ENCODE measurements around the gene SLC25A30. TPM values are rescaled to one million over a fixed set of nuclear protein-coding genes. Genes with fewer than 3 reads are reported as not detected.

The SLC25A30 gene
- total RNA-seq, 1 donor from 2014 or later, result 6.8 TPM

GRCh38 chr13:45411221-45411620, 7.0 kb downstream of the SLC25A30 start:
- peaks cover 7% of the 10 kb centered on the region for H3K4me1 Mint-ChIP-seq
- TF ChIP-seq EZH2phosphoT487 (IDR thresholded peaks at IDR 0.05), result no peak
- TF ChIP-seq, protein P1, sequence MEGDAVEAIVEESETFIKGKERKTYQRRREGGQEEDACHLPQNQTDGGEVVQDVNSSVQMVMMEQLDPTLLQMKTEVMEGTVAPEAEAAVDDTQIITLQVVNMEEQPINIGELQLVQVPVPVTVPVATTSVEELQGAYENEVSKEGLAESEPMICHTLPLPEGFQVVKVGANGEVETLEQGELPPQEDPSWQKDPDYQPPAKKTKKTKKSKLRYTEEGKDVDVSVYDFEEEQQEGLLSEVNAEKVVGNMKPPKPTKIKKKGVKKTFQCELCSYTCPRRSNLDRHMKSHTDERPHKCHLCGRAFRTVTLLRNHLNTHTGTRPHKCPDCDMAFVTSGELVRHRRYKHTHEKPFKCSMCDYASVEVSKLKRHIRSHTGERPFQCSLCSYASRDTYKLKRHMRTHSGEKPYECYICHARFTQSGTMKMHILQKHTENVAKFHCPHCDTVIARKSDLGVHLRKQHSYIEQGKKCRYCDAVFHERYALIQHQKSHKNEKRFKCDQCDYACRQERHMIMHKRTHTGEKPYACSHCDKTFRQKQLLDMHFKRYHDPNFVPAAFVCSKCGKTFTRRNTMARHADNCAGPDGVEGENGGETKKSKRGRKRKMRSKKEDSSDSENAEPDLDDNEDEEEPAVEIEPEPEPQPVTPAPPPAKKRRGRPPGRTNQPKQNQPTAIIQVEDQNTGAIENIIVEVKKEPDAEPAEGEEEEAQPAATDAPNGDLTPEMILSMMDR (IDR thresholded peaks at IDR 0.05), result no peak
- TF ChIP-seq EZH2 (IDR thresholded peaks at IDR 0.05), result no peak
- H3K36me3 ChIP-seq, result no peaks in the 10 kb centered on the region
- H3K27me3 Mint-ChIP-seq (ENCODE audit: insufficient read depth, low read depth), result peaks cover 2% of the 10 kb centered on the region
- H3F3A ChIP-seq (ENCODE audit: low read depth), result no peaks in the 10 kb centered on the region
- no peak overlapping the region for H3K4me2 ChIP-seq
- no peak overlapping the region for H3K4me3 Mint-ChIP-seq
- H3K9me3 ChIP-seq (ENCODE audit: low read depth), result no peaks in the 10 kb centered on the region
- no peaks in the 10 kb centered on the region for H3K9me3 Mint-ChIP-seq
- H3K27ac ChIP-seq, result no peak overlapping the region
- H3K4me3 ChIP-seq, result no peak overlapping the region
- no peak overlapping the region for H2AFZ ChIP-seq (replicated peaks)
- H3K9ac ChIP-seq, result no peak overlapping the region
- H3K79me2 ChIP-seq (ENCODE audit: low read depth), result no peaks in the 10 kb centered on the region
- peak overlapping the region; percentile 59 for H3K27ac Mint-ChIP-seq
- peaks cover under 1% of the 10 kb centered on the region for H3K27me3 ChIP-seq
- DNase-seq (ENCODE audit: low spot score), result no peak
- H3K4me1 ChIP-seq, result no peaks in the 10 kb centered on the region
- H4K20me1 ChIP-seq (ENCODE audit: low read depth), result no peaks in the 10 kb centered on the region
- H3K36me3 Mint-ChIP-seq, result peaks cover 19% of the 10 kb centered on the region

GRCh38 chr13:45410466-45410865, 7.7 kb downstream of the SLC25A30 start:
- no peaks in the 10 kb centered on the region for H3K9me3 ChIP-seq (ENCODE audit: low read depth)

DNA sequence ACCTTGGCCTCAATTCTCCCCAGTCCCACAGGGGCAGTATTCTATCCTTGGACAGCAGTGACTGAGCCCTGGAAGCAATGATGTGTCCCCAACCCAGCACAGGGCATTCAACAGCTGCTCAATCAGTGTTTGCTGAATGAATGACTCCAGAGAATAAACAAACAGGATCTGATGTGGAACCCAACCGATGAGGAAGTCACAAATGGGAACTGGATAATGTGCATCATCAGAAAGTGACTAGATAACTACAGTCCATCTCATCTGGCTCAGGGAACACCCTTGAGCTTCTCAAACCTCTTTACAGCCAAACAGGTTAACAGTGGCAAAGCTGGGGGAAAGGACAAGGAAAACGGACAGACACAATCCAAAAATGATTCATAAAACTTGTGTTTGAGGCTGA, 8.2 kb downstream of the SLC25A30 start:
- Mint-ChIP-seq H3K9me3 (no peaks in the 10 kb centered on the region), H3K4me3 (no peak overlapping the region), H3K27me3 (ENCODE audit: insufficient read depth, low read depth) (peaks cover 2% of the 10 kb centered on the region), H3K27ac (peak overlapping the region; percentile 19), H3K4me1 (peaks cover 5% of the 10 kb centered on the region), H3K36me3 (peaks cover 19% of the 10 kb centered on the region)
- no peak overlapping the region for H3K27ac ChIP-seq
- TF ChIP-seq EZH2 (IDR thresholded peaks at IDR 0.05), result no peak
- TF ChIP-seq, protein P1 (IDR thresholded peaks at IDR 0.05), result no peak
- TF ChIP-seq EZH2phosphoT487 (IDR thresholded peaks at IDR 0.05), result no peak
- no peaks in the 10 kb centered on the region for H3K36me3 ChIP-seq
- H3K4me1 ChIP-seq, result no peaks in the 10 kb centered on the region
- DNase-seq (ENCODE audit: low spot score), result no peak
- no peaks in the 10 kb centered on the region for H3F3A ChIP-seq (ENCODE audit: low read depth)
- H3K79me2 ChIP-seq (ENCODE audit: low read depth), result no peaks in the 10 kb centered on the region
- no peak overlapping the region for H3K9ac ChIP-seq
- no peak overlapping the region for H3K4me2 ChIP-seq
- H3K27me3 ChIP-seq, result no peaks in the 10 kb centered on the region
- no peak overlapping the region for H3K4me3 ChIP-seq
- H2AFZ ChIP-seq (replicated peaks), result no peak overlapping the region
- H3K9me3 ChIP-seq (ENCODE audit: low read depth), result no peaks in the 10 kb centered on the region
- H4K20me1 ChIP-seq (ENCODE audit: low read depth), result no peaks in the 10 kb centered on the region

More at GRCh38 chr13:45410466-45410865, 7.7 kb downstream of the SLC25A30 start:
- H3K36me3 Mint-ChIP-seq, result peaks cover 19% of the 10 kb centered on the region
- H3K9me3 Mint-ChIP-seq, result no peaks in the 10 kb centered on the region
- no peaks in the 10 kb centered on the region for H3K36me3 ChIP-seq
- H3K4me1 ChIP-seq, result no peaks in the 10 kb centered on the region
- DNase-seq (ENCODE audit: low spot score), result no peak
- peaks cover 2% of the 10 kb centered on the region for H3K27me3 Mint-ChIP-seq (ENCODE audit: insufficient read depth, low read depth)
- no peak for TF ChIP-seq EZH2 (IDR thresholded peaks at IDR 0.05)
- TF ChIP-seq, protein P1 (IDR thresholded peaks at IDR 0.05), result no peak
- no peak for TF ChIP-seq EZH2phosphoT487 (IDR thresholded peaks at IDR 0.05)
- H3K4me3 ChIP-seq, result no peak overlapping the region
- no peak overlapping the region for H3K27ac ChIP-seq
- no peak overlapping the region for H3K4me2 ChIP-seq
- H2AFZ ChIP-seq (replicated peaks), result no peak overlapping the region
- no peaks in the 10 kb centered on the region for H4K20me1 ChIP-seq (ENCODE audit: low read depth)
- H3K27ac Mint-ChIP-seq, result no peak overlapping the region
- no peak overlapping the region for H3K9ac ChIP-seq
- H3K27me3 ChIP-seq, result no peaks in the 10 kb centered on the region
- no peak overlapping the region for H3K4me3 Mint-ChIP-seq
- H3F3A ChIP-seq (ENCODE audit: low read depth), result no peaks in the 10 kb centered on the region
- H3K4me1 Mint-ChIP-seq, result peaks cover 7% of the 10 kb centered on the region
- H3K79me2 ChIP-seq (ENCODE audit: low read depth), result no peaks in the 10 kb centered on the region
